SU-DHL-6 (cell line): ENCODE measurements around the gene RASSF3.

Experiments used
- EZH2phosphoT487 ChIP-seq: fragments of 200-600 bp; sonication (generic), shearing (Covaris generic); conservative IDR thresholded peaks from 2 replicates; pipeline ENCODE4 v1.6.1; 2018; ENCODE audit warnings: mild to moderate bottlenecking, antibody characterized with exemption, low read length, moderate library complexity, mixed read lengths
- TF ChIP-seq, protein P1 (sequence below): fragments of 200-600 bp; sonication (generic); IDR thresholded peaks from one replicate; pipeline ENCODE4 v1.5.1; 2017; ENCODE audit warnings: antibody characterized with exemption, mild to moderate bottlenecking, low read length, moderate library complexity; ENCODE audit not compliant: insufficient read depth, poor library complexity, severe bottlenecking

DNA sequence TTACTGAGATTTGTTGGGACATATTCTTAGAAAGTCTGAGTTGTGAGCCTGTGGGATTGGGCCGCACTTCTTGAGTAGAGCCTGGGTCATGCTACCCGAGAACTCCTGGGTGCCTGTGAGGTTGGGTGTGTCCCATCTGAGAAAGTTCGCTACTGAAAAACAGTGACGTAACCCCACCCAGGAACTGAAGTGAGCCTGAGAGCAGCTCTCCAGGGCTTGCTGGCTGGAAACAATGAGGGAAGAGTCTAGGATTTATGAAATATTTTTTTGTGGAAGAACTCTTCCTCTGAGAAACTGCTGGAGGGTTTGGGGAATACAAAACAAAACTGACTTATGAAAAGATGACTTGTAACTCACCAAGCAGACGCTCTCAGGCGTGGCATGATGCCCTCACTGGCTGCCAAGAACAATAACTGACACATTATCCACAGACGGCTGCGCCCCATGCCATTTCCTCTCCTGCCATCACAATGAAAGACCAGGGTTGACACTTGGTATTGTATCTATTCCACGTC is 69.2 kb downstream of the RASSF3 start:
- TF ChIP-seq, protein P1, sequence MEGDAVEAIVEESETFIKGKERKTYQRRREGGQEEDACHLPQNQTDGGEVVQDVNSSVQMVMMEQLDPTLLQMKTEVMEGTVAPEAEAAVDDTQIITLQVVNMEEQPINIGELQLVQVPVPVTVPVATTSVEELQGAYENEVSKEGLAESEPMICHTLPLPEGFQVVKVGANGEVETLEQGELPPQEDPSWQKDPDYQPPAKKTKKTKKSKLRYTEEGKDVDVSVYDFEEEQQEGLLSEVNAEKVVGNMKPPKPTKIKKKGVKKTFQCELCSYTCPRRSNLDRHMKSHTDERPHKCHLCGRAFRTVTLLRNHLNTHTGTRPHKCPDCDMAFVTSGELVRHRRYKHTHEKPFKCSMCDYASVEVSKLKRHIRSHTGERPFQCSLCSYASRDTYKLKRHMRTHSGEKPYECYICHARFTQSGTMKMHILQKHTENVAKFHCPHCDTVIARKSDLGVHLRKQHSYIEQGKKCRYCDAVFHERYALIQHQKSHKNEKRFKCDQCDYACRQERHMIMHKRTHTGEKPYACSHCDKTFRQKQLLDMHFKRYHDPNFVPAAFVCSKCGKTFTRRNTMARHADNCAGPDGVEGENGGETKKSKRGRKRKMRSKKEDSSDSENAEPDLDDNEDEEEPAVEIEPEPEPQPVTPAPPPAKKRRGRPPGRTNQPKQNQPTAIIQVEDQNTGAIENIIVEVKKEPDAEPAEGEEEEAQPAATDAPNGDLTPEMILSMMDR: no peak
- no peak for TF ChIP-seq EZH2phosphoT487
